ENCODE data around the gene SLC22A4.

SLC22A4 gene

DNA sequence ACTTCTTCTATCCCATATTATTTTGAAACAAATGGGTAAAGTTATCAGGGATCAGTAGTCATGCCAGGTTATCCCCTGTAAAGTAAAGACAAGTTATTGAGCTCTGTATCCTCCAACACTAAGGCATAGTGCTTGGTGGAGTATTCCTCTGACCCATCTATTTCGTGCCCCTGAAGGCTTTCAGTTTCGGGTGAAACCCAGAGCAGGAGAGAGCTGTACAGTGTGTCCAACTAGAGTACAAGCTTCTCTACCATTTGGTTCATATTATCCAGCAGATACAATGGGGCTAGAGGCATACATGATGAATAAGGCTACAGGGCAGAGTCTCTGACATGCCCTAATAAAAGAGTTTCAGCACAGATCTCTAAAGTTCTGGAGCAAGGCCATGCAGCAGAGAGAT lies 3.2 kb upstream of the SLC22A4 start:
- H3F3A ChIP-seq (ENCODE audit: insufficient read depth, low read length) = peaks cover 7% of the 10 kb centered on the region; the same call in 1 of the 2 replicates
- H3K4me1 ChIP-seq (ENCODE audit: low read length) = peaks cover 22% of the 10 kb centered on the region
- peak; percentile 67 for DNase-seq
- H3K27me3 ChIP-seq (replicated peaks; ENCODE audit: insufficient read depth, low read length) = no peaks in the 10 kb centered on the region
- no peak overlapping the region for H3K27ac ChIP-seq (ENCODE audit: low read length)
- no peak overlapping the region for H3K4me3 ChIP-seq (ENCODE audit: low read length)
- TF ChIP-seq EZH2phosphoT487 (IDR thresholded peaks at IDR 0.05; ENCODE audit: low read length) (no peak), EZH2 (optimal IDR thresholded peaks at IDR 0.05; ENCODE audit: low read depth, low read length) (no peak), CTCF (IDR thresholded peaks at IDR 0.05; ENCODE audit: low read length) (no peak)
- H3K9me3 ChIP-seq (replicated peaks; ENCODE audit: insufficient read depth, low read length) = no peaks in the 10 kb centered on the region
- peak overlapping the region; percentile 35 for H3K4me2 ChIP-seq (ENCODE audit: low read depth, low read length)
- H3K79me2 ChIP-seq (ENCODE audit: low read length) = no peaks in the 10 kb centered on the region
- no peak overlapping the region for H2AFZ ChIP-seq (ENCODE audit: low read length)
- H3K9ac ChIP-seq (ENCODE audit: low read length) = no peak overlapping the region
- no peaks in the 10 kb centered on the region for H4K20me1 ChIP-seq (ENCODE audit: insufficient read depth, low read length)
- H3K36me3 ChIP-seq (replicated peaks; ENCODE audit: insufficient read depth, low read length) = no peaks in the 10 kb centered on the region
- no peaks in the 10 kb centered on the region for H3K9me2 ChIP-seq (replicated peaks; ENCODE audit: insufficient read depth, low read length)

DNA sequence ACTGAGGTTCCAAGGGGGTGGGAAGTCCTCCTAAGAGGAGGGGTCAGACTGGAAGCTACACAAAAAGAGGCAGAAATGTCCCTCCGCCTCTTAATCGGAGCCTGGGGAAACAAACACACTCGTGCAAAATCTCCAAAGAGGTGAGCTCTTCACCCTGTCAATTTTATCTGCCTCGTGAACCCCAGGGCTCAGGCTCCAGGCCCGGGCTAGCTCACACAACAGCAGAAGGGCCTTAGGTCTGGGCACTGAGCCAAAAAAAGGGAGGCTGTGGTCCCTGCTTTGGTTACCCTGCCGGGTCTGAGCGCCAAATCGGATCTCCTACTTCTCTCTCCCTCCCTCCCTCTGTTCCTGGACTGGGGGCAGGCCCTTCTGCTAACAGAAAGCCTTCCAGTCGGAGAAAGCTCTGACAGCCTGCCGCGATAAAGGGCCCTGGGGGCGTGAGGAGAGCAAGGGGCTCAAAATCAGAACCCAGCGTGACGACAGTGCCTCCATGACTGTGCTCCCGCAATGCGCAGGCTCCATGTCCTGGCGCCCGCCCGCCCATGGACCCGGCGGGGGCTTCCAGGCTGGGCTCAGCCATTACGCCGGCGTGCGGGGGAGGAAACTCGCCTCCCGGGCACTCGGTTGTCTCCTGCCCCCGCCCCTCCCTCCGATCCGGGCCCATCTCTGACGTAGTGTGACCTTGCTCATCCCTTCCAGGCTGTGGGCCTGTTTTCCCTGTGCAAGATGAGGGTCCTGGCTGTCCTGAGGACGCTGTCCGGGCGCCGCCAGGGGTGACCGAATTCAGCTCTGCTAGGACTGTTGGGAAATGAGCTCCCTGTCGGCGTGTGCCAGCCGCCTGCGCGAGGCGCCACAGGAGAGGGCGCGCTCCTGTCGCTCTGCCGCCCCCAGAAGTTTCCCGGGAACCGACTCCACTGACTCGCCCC lies 865 bp upstream of the SLC22A4 start:
- Histone ChIP-seq H3K36me3 (replicated peaks; ENCODE audit: insufficient read depth, low read length) (no peaks in the 10 kb centered on the region), H3K79me2 (ENCODE audit: low read length) (no peaks in the 10 kb centered on the region), H3F3A (ENCODE audit: insufficient read depth, low read length) (peaks cover 7% of the 10 kb centered on the region; the same call in 1 of the 2 replicates), H3K27me3 (replicated peaks; ENCODE audit: insufficient read depth, low read length) (no peaks in the 10 kb centered on the region), H3K9me3 (replicated peaks; ENCODE audit: insufficient read depth, low read length) (no peaks in the 10 kb centered on the region), H3K4me1 (ENCODE audit: low read length) (peaks cover 22% of the 10 kb centered on the region), H3K27ac (ENCODE audit: low read length) (peak overlapping the region; percentile 69), H3K9ac (ENCODE audit: low read length) (peak overlapping the region; percentile 71), H2AFZ (ENCODE audit: low read length) (peak overlapping the region; percentile 79), H3K4me2 (ENCODE audit: low read depth, low read length) (peak overlapping the region; percentile 92), H3K9me2 (replicated peaks; ENCODE audit: insufficient read depth, low read length) (no peaks in the 10 kb centered on the region), H4K20me1 (ENCODE audit: insufficient read depth, low read length) (no peaks in the 10 kb centered on the region), H3K4me3 (ENCODE audit: low read length) (peak overlapping the region; percentile 90)
- TF ChIP-seq CTCF (IDR thresholded peaks at IDR 0.05; ENCODE audit: low read length) = peak; percentile 30
- TF ChIP-seq EZH2 (optimal IDR thresholded peaks at IDR 0.05; ENCODE audit: low read depth, low read length) = no peak
- peak; percentile 75 for DNase-seq

- peak overlapping the region; percentile 90 for H3K4me3 ChIP-seq (ENCODE audit: low read length)
These were observed 722 bp downstream of the SLC22A4 start for GRCh38 chr5:132294728-132295504.

More at GRCh38 chr5:132294728-132295504, 722 bp downstream of the SLC22A4 start:
- Histone ChIP-seq H2AFZ (ENCODE audit: low read length) (peak overlapping the region; percentile 79), H3K79me2 (ENCODE audit: low read length) (no peaks in the 10 kb centered on the region), H3F3A (ENCODE audit: insufficient read depth, low read length) (peaks cover 7% of the 10 kb centered on the region; the same call in 1 of the 2 replicates), H3K9ac (ENCODE audit: low read length) (no peak overlapping the region; the same call in 1 of the 2 replicates), H3K4me2 (ENCODE audit: low read depth, low read length) (peak overlapping the region; percentile 92), H3K9me3 (replicated peaks; ENCODE audit: insufficient read depth, low read length) (no peaks in the 10 kb centered on the region), H3K36me3 (replicated peaks; ENCODE audit: insufficient read depth, low read length) (no peaks in the 10 kb centered on the region), H3K4me1 (ENCODE audit: low read length) (peaks cover 22% of the 10 kb centered on the region), H4K20me1 (ENCODE audit: insufficient read depth, low read length) (no peaks in the 10 kb centered on the region), H3K27ac (ENCODE audit: low read length) (no peak overlapping the region), H3K9me2 (replicated peaks; ENCODE audit: insufficient read depth, low read length) (no peaks in the 10 kb centered on the region), H3K27me3 (replicated peaks; ENCODE audit: insufficient read depth, low read length) (no peaks in the 10 kb centered on the region)
- peak; percentile 12 for DNase-seq
- no peak for TF ChIP-seq CTCF (IDR thresholded peaks at IDR 0.05; ENCODE audit: low read length)
- no peak for TF ChIP-seq EZH2 (optimal IDR thresholded peaks at IDR 0.05; ENCODE audit: low read depth, low read length)
- TF ChIP-seq EZH2phosphoT487 (IDR thresholded peaks at IDR 0.05; ENCODE audit: low read length) = no peak

All from MM.1S (cell line).